EL (cell line): ENCODE measurements around the gene PTPRR.

Experiments
- DNase-seq: peaks from one replicate; pipeline ENCODE4 v3.0.0-alpha.2; 2016

Gene PTPRR

DNA sequence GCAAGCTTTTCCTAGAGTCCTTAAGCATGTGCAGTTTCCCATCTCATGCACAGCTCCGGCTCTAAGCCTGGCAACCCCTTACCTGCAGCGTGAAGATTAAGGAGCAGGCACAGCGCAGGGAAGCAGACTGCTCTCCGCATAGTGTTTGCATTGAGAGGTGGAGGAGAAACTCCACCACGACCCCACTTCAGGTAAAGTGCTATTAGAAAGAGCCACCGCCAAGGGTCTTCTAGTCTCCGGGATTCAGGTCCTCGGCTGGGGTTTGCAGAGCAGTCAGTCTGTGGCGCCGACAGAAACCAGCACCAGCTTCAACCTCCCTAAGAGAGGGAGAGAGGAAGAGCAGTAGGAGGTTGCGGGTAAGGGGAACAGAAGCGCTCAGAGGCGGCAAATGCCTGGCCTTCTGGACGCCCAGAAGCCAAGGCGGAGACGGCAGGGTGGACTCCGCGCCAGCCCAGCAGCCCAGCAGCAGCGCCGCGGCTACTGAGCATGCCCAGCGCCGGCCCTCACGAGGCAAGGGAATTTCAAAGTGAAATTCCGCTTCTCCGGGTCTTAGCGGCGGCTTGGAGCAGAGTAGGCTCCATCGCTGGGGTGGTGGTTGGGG lies at the start of gene PTPRR:
PTPRR (minus strand) TSS at position 488 of the 601 bp plus-strand sequence; CDS start at position 140, 348 bp downstream.
- no peak for DNase-seq

DNA sequence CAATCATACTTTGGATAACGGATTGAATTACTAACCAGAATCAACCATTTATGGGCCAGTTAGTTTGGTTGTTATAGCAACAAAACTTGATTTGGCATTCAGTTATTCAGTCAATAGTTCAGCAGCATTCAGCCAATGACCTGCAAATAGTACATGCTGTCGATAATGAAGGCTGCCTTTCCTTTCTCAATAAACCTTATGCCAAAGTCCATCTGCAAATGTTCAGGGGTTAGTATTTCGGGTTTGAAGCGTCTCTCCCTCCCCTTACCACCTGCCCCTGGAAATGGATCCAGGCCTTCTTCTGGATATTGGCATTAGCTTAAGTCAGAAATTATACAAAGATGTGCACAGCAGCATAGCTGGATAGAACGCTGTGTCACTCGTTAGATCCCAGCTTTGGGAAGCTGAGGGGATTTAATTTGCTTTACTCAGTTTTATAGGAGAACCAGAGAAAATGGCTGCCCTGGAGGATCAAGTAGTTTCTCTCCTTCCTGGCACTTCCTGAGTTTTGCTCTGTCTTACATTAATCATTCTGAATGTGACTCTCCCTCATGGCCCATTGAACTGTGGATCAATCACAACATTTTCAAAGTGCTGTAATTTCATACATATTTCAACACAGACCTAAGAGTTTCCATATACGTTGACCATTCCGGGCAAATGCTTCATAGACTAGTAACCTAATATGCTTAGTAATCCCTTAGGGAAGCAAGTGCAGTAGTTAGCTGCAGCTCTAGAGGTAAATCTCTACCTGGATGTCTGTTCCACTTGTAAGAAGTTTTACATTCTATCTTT lies 46.7 kb upstream of the PTPRR start:
- no peak for DNase-seq

DNA sequence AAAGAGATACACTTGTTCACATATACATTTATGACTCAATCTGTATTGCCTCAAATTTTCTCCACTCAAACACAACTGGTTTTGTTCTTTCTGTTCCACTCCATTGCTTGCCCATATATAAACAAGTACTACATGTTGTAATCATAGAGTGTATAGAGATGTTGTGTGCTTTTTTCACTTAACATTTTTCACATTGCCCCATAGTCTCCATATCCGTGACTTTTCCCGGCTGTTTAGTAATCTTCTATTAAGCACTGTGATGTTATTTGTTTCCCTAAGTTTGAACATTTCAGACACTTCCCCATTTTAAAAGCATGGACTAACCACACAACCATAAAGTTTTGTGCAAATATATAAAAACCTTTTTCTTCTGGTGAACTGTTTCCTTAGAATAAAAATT lies 45.5 kb upstream of the PTPRR start:
- DNase-seq, result no peak

DNA sequence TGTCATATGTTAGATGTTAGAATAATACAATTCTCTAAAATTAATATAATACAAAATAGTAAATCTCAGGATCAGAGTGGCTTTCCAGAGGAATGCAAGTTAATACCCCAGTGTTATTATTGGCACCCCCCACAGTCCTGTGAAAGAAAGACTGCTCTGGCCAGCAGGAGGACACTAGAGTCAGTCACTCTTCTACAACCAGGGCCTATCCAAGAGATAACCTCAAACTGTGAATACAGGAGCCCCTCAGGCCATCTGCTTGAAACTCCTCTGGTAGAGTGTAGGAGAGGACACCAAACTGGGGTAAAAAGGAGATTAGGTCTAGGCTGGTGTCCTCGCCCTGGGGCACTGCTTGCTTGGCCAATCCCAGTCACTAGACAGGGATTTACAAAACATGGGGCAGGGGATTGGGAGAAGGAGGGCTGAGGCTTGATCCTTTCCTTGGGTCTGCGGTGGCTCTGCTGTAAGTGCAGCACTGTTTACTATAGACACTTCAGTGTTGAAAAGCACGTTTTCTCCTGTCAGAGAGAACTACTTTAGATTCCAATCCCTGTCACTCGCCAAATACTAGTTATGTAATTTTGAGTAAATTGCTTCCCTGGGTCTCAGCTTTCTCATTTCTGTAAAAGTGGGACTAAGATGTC lies 44.5 kb upstream of the PTPRR start:
- no peak for DNase-seq

- DNase-seq, result no peak
These were observed 42.6 kb upstream of the PTPRR start for GRCh38 chr12:70963081-70963660.

- DNase-seq, result no peak
These were observed 41.8 kb upstream of the PTPRR start for GRCh38 chr12:70962226-70962794.

- no peak for DNase-seq
These were observed 39.9 kb upstream of the PTPRR start for GRCh38 chr12:70960484-70960883.

DNA sequence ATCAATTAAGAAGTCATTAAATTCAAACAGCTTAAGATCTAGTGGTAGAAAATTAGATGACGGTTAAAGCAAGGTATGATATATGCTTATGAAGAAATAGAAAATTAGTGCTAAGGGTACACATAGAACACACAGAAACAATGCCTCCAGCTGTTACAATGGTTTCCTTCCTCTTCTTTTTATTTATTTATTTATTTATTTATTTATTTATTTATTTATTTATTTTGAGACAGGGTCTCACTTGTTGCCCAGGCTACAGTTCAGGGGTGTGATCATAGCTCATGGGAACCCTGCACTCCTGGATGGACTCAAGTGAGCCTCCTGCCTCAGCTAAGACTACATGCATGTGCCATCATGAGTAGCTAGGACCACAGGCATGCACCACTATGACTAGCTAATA lies 34.9 kb upstream of the PTPRR start:
- DNase-seq, result no peak

DNA sequence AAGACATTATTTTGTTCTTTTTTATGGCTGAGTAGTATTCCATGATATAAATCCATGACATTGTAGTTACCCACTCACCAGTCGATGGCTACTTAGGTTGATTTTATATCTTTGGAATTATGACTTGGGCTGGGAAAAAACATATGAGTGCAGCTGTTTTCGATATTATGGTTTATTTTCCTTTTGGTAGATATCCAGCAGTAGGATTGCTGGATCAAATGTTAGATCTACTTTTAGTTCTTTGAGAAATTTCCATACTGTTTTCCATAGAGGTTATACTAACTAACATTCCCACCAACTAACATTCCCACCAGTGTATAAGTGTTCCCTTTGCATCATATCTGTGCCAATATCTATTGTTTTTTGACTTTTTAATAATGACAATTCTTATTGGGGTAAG lies 29.9 kb upstream of the PTPRR start:
- DNase-seq, result no peak

- no peak for DNase-seq
These were observed 28.4 kb upstream of the PTPRR start for GRCh38 chr12:70948976-70949336.

- DNase-seq, result no peak
These were observed 27.9 kb upstream of the PTPRR start for GRCh38 chr12:70948236-70948975.

DNA sequence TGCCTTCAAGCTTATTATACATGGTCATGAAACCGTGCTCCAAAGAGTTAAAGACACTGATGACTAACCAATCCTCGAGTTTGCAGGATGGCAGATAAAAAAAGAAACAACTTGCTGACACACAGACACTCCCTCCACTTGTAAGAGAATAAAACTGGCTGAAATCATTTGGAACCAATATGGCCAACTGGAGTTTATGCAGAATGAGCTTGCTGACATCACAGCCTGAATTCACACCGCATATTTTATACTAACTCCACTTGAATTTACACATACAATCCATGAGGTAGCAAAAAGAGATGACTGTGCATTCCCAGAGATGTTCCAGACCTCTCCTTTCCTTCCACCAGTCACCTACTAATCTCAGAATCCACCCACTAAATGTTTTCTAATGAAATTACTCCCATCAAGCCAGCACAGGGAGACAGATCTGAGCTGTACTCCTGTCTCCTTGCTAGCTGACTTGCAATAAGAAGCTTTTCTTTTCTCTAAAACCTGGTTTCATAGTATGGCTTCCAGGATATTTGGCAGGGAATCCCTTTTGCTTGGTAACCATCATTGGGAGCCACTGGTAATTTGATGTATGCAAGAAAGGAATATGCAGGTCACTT lies 15.8 kb upstream of the PTPRR start:
- DNase-seq, result no peak

- no peak for DNase-seq
These were observed 12.6 kb upstream of the PTPRR start for GRCh38 chr12:70933133-70933532.

DNA sequence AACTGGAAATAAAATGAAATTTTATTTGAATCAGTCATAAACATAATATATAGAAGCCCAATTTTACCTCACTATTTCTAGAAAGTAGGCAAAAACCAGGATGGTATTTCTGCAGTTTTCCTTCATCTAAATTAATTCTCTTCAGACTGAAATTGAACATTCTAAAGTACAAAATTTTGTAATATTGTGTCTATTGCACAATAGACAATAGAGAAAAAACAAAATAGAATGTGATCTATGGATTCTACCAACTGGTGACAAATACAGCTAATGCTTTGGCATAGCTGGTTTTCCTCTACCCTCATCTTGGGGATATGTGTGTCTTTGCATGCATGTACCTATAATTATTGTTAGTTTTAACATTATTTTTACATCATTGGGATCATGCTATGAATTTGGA lies 8.5 kb upstream of the PTPRR start:
- DNase-seq, result no peak

- DNase-seq, result no peak
These were observed 7.5 kb upstream of the PTPRR start for GRCh38 chr12:70928071-70928470.

DNA sequence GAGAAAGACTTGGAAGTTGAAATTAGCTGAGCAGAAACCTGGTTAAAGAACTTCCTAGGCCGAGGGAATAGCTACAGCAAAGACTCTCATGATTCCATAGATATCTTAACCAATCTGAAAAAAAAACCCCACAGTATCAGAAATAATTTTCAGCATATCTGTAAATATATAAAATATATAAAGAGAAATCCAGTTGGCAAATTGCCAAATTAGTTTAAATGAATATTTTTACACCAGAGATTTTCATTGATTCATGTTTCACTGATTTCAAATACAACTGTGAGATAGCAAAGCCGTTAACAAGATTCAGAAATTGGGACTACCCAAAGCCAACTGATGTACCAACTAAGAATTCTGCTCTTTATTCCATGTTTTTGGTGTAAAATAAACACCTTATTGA lies 6.8 kb upstream of the PTPRR start:
- no peak for DNase-seq

DNA sequence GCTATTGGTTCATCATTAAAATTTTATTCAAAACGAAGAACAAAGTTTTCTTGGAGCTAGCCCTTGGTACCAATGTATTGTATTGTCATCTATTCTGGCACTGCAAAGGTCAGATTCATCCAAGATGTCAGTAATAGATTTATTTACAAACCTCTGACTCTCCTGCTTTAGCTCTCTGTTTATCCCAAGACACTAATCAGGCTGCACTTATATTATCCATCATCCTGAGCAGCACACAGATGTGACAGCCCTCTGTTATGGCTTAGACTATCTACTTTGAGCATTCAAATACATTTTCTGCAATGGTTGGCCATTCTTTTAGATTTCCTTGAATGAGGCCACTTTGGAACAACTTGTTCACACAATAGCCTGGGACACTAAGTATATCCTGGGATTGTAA lies 5.0 kb upstream of the PTPRR start:
- DNase-seq, result no peak

DNA sequence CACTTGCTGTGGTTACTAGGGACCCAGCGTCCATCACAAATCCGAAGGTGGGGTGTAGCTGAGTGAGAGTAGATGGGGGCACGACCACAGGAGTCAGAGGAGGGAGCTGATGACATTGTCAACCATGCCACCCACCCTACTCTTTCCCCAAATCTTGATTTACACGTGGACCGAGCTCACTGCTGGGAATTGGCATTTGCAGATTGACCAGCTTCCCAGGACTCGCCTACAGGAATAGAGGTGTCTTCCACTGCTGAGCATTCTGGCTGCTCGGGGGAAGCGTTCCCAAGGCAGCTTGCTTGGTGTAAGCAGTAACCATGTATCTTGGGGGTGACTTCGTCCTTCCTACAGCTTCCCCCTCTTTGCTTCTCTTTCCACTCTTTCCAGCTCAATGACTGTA lies 353 bp upstream of the PTPRR start:
- no peak for DNase-seq

- no peak for DNase-seq
These were observed 922 bp downstream of the PTPRR start for GRCh38 chr12:70919597-70920035.

DNA sequence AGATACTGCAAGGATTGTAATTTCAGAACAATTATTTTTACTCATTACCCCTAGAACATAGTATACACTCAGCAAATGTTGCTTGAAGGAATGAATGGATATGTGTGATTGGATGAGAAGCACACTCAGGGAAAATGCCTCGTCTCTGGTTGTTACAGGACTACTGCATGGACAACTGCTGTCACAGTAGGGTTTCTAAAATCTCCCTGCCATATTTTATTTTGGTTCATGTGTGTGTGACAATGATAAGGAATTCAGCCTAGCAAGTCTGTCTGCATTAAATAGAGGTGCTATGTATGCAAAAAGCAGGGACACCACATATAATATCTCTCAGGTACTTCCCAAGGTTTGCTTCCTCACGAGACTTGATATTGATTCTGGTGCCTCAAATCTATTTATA lies 1.4 kb downstream of the PTPRR start:
- no peak for DNase-seq

GRCh38 chr12:70918321-70918720 lies 2.2 kb downstream of the PTPRR start:
- DNase-seq, result no peak

DNA sequence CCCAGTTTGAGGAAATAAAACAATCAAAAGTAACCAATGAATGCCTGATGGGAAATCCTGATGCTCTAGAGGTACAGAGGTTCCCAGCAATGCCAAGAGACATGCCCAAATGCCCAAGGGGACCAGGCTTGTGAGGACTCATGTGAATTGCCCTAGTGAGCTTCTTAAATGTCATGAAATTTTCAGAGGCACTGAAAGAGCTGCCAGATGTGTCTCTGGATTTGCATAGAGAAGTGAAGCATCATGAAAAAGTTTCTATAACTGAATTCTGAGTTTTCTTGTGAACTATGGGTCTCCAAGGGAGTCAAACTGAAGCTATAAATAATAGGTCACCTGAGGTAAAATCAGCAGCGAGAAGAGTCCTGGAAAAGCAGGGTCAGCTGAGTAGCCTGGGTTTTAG lies 9.9 kb downstream of the PTPRR start:
- DNase-seq, result no peak
